ACC112 (cell line): ENCODE results near the gene TBC1D9.
"Not testable (repeated sequence)": the region's sequence is repeated elsewhere in the genome, so short reads cannot be mapped to it uniquely, and the experiment has no call there.

Experiments used
- H2AFZ ChIP-seq: fragments of 200-600 bp; sonication (generic); one replicate; pipeline ENCODE4 v1.6.0; 2017; ENCODE audit warnings: antibody characterized with exemption, low read length; ENCODE audit not compliant: unreplicated experiment
- H3K27ac ChIP-seq: fragments of 200-600 bp; sonication (generic); 2 replicates; pipeline ENCODE4 v1.5.1; 2014; ENCODE audit warnings: low read depth, mild to moderate bottlenecking, antibody characterized with exemption, low read length, moderate library complexity
- H3K27me3 ChIP-seq: fragments of 200-600 bp; sonication (generic); 2 replicates; pipeline ENCODE4 v1.6.1; 2014; ENCODE audit warnings: mild to moderate bottlenecking, antibody characterized with exemption, low read length, moderate library complexity, mixed read lengths; ENCODE audit not compliant: insufficient read depth
- H3K36me3 ChIP-seq: fragments of 200-600 bp; sonication (generic); 2 replicates; pipeline ENCODE4 v1.6.1; 2016; ENCODE audit warnings: mild to moderate bottlenecking, antibody characterized with exemption, low read length, moderate library complexity, mixed read lengths; ENCODE audit not compliant: insufficient read depth
- H3K4me1 ChIP-seq: fragments of 200-600 bp; sonication (generic); one replicate; pipeline ENCODE4 v1.6.1; 2016; ENCODE audit warnings: low read length, mixed read lengths; ENCODE audit not compliant: insufficient read depth, unreplicated experiment, control insufficient read depth
- H3K4me3 ChIP-seq: fragments of 200-600 bp; sonication (generic); 2 replicates; pipeline ENCODE4 v1.5.1; 2014; ENCODE audit warnings: mild to moderate bottlenecking, low read depth, low read length
- H3K79me2 ChIP-seq: fragments of 200-600 bp; sonication (generic); one replicate; pipeline ENCODE4 v1.6.0; 2016; ENCODE audit warnings: low read length; ENCODE audit not compliant: control insufficient read depth, unreplicated experiment, insufficient read depth

Gene TBC1D9

DNA sequence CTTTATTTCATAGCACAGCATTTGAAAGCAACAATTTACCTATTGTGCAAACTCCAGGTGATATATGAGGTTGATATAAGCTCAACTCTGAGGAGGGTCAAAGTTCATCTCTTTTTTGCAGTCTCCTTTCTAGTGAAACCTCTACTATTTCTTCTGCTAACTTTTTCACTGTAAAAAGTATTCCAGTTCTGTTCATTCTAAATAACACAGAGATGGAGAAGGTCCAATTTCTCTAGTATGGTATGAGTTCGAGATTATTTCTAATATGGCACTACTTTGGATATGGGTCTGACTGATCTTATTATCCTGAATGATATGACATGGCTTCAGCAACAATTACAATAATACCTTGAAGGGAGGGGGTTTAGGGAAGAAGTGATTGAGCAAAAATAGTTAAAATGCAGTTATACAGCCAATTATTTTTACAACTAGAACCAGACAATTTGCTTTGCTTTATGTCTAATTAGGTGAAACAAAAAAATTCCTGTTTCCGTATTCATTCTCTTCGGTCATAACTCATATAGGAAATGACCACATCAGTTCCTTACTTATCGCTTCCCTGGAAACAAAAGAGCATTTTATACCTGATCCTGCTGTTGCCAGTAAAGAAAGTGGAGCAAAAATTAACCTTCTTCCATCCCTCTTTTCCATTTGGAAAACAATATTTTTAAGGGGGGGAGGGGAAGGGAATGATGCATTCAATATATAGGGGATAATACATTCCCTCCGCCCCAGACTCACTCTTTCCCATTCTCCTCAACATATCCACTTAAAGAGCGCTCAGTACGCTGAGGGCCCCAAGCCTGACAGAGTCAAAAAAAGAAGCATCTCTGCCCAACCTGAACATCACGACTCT, 1.0 kb downstream of the TBC1D9 start:
- peak overlapping the region; percentile 8; the same call in 1 of the 2 replicates for H3K27ac ChIP-seq
- peaks cover 9% of the 10 kb centered on the region; the same call in 1 of the 2 replicates for H3K36me3 ChIP-seq
- H3K79me2 ChIP-seq: peaks cover 45% of the 10 kb centered on the region
- peak overlapping the region; percentile 86 for H2AFZ ChIP-seq
- H3K4me1 ChIP-seq: peaks cover 10% of the 10 kb centered on the region
- H3K27me3 ChIP-seq: no peaks in the 10 kb centered on the region
- H3K4me3 ChIP-seq: peak overlapping the region; percentile 92

DNA sequence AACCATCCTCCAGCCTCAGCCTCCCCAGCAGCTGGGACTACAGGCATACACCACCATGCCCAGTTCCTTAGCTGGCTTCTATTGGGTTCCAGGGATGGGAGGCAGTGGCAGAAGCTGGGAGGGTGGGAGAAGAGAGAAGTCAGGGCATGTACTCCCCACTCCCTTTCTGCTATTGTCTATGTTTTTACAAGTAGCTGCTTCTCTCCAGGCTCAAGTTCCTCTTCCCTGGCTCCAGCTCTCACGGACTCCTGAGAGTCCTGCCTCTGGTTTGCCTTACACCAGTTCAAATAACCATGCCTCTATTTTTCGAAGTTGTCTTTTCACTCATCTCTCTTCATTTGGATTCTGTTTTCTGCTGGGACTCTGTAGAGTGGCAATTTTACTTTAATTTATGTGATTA, 2.9 kb downstream of the TBC1D9 start:
- peaks cover 10% of the 10 kb centered on the region for H3K4me1 ChIP-seq
- peaks cover 51% of the 10 kb centered on the region for H3K79me2 ChIP-seq
- no peaks in the 10 kb centered on the region for H3K27me3 ChIP-seq
- H3K36me3 ChIP-seq: peaks cover 9% of the 10 kb centered on the region; the same call in 1 of the 2 replicates
- no peak overlapping the region for H2AFZ ChIP-seq
- no peak overlapping the region for H3K4me3 ChIP-seq
- H3K27ac ChIP-seq: no peak overlapping the region

DNA sequence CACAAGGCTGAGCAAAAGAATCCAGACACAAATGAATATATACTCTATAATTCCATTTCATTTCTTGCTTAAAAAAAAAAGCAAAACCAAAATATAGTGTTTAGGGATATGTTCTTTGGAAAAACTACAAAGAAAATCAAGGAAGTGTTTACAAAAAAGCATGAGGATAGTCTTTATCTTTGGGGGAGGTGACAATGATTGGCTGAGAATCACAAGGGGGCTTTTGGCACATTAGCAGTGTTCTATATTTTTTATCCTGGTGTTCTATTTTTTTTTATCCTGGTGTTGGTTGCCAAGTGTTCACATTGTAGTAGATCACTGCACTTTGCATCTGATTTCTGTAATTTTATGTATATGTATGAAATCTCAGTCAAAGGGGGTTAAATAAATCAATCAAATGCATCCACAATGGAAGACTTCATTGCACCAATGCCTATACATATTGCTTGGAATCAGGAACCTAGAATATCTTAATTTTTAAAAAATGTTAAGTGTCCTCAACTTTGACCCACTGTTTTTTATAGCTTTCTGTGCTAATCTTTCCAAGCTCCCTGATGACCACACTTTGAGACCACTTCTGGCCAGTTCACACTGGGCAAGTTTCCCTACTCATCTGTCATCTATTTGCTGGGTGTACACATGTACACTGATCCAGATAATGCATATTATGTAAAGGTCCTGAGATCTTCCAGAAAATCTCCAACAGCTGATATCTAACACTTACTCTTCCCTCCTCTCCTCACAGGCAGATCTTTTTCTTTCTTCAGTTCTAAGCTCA, 3.7 kb downstream of the TBC1D9 start:
- Histone ChIP-seq H3K36me3 (peaks cover 9% of the 10 kb centered on the region), H3K79me2 (peaks cover 52% of the 10 kb centered on the region), H3K27ac (no peak overlapping the region), H3K27me3 (no peaks in the 10 kb centered on the region), H3K4me1 (peaks cover 10% of the 10 kb centered on the region), H2AFZ (no peak overlapping the region), H3K4me3 (no peak overlapping the region)

DNA sequence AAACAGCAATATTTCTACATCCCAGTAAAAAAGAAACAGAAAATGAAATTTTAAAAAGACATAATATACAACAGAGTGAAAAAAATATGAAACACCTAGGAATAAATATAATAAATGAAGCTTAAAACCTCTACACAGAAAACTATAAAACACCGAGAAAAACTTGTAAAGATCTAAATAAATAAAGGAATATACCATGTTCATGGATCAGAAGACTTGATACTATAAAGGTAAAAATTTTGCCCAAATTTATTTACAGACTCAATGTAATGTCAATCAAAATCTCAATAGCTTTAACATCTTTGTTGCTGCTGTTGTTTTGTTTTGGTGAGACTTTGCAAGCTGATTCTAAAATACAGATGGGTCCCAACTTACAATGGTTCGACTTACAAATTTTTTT, 5.7 kb downstream of the TBC1D9 start:
- Histone ChIP-seq H3K27ac (no peak overlapping the region), H3K4me1 (peaks cover 10% of the 10 kb centered on the region), H3K79me2 (peaks cover 57% of the 10 kb centered on the region), H3K4me3 (no peak overlapping the region), H3K27me3 (no peaks in the 10 kb centered on the region), H2AFZ (no peak overlapping the region), H3K36me3 (peaks cover 9% of the 10 kb centered on the region)

DNA sequence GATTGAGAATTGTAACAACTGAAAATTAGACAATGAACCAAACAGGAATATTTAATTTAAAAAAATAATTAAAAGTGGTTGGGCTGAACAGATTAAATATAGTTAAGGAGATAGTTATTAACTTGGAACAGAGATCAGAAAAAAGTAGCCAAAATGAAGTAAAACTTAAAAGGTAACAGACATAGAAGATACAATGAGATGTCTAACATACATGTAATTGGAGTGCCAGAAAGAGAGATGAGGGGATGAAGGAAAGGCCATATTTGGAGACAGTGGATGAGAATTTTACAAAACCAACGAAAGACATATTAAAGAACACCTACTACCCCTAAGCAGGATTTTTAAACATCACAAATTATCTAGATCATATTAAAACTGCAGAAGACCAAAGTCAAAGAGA, 8.0 kb downstream of the TBC1D9 start:
- H3K36me3 ChIP-seq: peaks cover 5% of the 10 kb centered on the region; the same call in 1 of the 2 replicates
- no peak overlapping the region for H3K4me3 ChIP-seq
- no peaks in the 10 kb centered on the region for H3K27me3 ChIP-seq
- no peak overlapping the region for H2AFZ ChIP-seq
- H3K4me1 ChIP-seq: peaks cover 7% of the 10 kb centered on the region
- peaks cover 43% of the 10 kb centered on the region for H3K79me2 ChIP-seq
- H3K27ac ChIP-seq: no peak overlapping the region

DNA sequence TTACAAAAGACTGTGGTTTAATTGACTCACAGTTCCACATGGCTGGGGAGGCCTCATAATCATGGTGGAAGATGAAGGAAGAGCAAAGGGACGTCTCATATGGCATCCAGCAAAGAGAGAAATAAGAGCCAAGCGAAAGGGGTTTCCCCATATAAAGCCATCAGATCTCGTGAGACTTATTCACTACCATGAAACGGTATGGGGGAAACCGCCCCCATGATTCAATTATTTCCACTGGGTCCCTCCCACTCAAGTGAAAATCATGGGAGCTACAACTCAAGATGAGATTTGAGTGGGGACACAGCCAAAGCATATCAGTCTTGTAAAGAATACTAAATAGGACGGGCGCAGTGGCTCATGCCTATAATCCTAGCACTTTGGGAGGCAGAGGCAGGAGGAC, 9.6 kb downstream of the TBC1D9 start:
- H3K36me3 ChIP-seq, H3K27ac ChIP-seq, H3K4me3 ChIP-seq, H2AFZ ChIP-seq, H3K27me3 ChIP-seq: not testable (repeated sequence)
- Histone ChIP-seq H3K79me2 (peaks cover 37% of the 10 kb centered on the region), H3K4me1 (peaks cover 21% of the 10 kb centered on the region)

DNA sequence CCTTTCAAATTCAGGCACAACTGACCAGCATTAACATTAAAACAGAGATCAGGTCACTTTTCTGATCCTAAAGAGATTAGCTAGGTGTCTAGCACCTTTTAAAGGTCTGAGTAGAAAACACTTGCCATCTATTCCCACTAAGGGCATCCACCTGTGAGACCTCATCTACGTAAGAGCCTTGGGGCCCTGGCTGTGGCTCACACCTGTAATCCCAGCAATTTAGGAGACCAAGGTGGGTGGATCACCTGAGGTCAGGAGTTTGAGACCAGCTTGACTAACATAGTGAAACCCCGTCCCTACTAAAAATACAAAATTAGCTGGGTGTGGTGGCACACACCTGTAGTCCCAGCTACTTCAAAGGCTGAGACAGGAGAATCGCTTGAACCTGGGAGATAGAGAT, 11.8 kb downstream of the TBC1D9 start:
- Histone ChIP-seq H3K4me1 (peaks cover 21% of the 10 kb centered on the region), H2AFZ (no peak overlapping the region), H3K4me3 (no peak overlapping the region), H3K79me2 (peaks cover 33% of the 10 kb centered on the region), H3K36me3 (no peaks in the 10 kb centered on the region; the same call in 1 of the 2 replicates), H3K27ac (no peak overlapping the region), H3K27me3 (no peaks in the 10 kb centered on the region)

DNA sequence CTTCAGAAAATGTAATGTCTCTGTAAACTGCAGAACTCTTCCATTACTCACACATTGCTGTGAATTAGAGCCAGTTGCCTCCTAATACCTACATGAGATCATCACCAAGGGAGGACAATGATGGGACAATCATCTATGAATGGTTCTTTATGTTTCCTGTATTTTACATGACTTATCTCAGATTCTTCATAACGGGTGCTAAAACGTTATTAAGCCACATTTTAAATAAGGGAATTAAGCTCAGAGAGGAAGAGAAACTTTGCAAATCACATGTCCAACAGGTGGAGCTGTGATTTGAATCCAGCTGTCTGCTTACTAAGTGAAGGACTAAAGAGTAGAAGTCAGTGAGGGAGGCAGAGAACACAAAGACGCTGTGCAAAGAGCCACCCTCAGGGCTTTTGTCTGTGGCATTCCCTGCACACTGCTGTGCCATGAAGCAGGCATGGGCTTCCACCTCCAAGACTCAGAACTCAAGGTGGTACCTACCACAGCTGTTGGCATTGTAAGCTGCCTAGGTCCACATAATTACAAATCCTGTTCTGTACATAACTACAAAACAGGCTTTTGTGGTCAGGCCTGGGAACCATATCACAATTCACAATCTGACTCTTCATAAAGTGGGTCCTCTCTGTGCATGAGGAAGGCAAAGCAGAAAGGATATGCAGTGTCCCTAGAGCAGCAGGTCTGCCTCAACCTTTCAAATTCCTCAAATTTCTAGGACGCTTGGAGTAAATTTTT, 12.8 kb downstream of the TBC1D9 start:
- Histone ChIP-seq H3K4me3 (no peak overlapping the region), H3K4me1 (peaks cover 21% of the 10 kb centered on the region), H3K79me2 (peaks cover 30% of the 10 kb centered on the region), H3K27ac (peak overlapping the region; percentile 63; the same call in 1 of the 2 replicates), H3K36me3 (no peaks in the 10 kb centered on the region; the same call in 1 of the 2 replicates), H3K27me3 (no peaks in the 10 kb centered on the region), H2AFZ (no peak overlapping the region)

DNA sequence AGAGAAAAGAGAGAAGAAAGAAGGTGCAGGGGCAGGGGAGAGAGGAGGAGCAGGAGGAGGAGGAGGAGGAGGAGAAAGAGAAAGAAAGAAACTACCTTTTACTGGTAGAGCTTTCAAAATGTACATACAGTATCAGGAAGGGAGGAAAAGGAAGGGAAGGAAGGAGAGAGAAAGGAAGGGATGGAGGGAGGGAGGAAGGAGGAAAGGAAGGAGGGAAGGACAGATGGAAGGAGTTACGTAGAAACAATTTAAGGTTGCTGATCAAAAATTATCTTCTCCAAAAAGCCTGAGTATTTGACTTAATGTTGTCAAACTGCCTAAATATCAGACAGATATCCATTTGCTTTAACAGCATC, 13.4 kb downstream of the TBC1D9 start:
- peaks cover 29% of the 10 kb centered on the region for H3K79me2 ChIP-seq
- H3K27ac ChIP-seq: peak overlapping the region; percentile 63
- H3K36me3 ChIP-seq: no peaks in the 10 kb centered on the region; the same call in 1 of the 2 replicates
- no peaks in the 10 kb centered on the region for H3K27me3 ChIP-seq
- H3K4me3 ChIP-seq: peak overlapping the region; percentile 64
- peak overlapping the region; percentile 63 for H2AFZ ChIP-seq
- peaks cover 21% of the 10 kb centered on the region for H3K4me1 ChIP-seq

DNA sequence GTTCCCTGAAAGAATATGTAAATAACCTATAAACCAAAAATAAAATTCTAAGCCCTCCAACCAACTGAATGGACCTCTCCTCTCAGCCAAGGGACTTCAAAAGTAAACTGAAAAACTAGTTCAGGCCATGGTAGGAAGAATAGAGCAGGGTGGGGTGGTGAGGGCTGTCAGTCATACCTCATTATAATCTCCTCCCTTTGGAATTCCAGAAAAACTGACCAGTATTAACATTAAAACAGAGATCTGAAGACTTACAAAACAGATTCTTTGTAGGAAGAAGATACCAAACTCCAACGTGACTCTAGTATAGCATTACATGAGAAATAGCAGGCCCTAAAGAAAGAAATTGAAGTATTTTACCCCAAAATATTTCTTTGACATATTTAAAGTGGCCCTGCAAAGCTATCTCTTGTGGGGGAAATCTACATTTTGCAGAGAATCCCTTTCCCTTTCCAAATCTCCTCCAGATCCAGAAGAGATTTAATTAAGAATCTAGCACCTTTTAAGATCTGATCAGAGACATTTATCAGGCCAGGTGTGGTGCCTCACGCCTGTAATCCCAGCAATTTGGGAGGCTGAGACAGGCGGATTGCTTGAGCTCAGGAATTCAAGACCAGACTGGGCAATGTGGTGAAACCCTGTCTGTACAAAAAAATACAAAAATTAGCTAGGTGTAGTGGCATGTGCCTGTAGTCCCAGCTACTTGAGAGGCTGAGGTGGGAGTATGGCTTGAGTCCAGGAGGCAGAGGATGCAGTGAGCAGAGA, 15.1 kb downstream of the TBC1D9 start:
- Histone ChIP-seq H3K27ac (no peak overlapping the region), H3K4me1 (peaks cover 36% of the 10 kb centered on the region), H3K27me3 (no peaks in the 10 kb centered on the region), H2AFZ (no peak overlapping the region), H3K36me3 (no peaks in the 10 kb centered on the region), H3K4me3 (no peak overlapping the region), H3K79me2 (peaks cover 35% of the 10 kb centered on the region)
